Measurements from ENCODE around the gene AKAP8. TPM values are rescaled to one million over a fixed set of nuclear protein-coding genes. Genes with fewer than 3 reads are reported as not detected.

The AKAP8 gene
- total and polyA plus RNA-seq, 7 donors, result 15.9 to 42.8 (median 19.9) TPM

DNA sequence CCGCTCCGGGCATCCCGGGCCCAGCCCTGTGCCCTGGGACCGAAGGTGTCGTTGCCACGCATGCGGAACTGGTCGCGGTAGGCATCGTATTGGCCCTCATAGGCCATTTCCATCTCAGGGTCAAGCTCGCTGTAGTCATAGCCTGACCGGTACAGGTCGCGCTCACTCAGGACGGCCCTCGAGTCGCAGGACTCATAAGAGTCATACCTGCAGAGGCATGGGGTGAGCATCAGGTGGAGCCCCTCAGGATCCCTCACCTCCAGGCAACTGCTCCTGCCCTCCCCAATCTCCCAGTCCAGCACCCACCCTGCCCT, 21.8 kb upstream of the AKAP8 start:
- Histone ChIP-seq H3K9me3 (no peaks in the 10 kb centered on the region), H3K36me3 (ENCODE audit: insufficient read depth in 1 of 2, low read depth in 1 of 2) (peaks cover 30 to 64% of the 10 kb centered on the region in 2 donors), H3K4me1 (peaks cover 64% of the 10 kb centered on the region), H3K27me3 (ENCODE audit: insufficient read depth in 3 of 3, low read length in 2 of 3) (no peaks in the 10 kb centered on the region), H3K27ac (peak overlapping the region; percentile 77), H3K4me3 (no peak overlapping the region)
- WGBS, 3 donors, result 93 to 97% (median 97%) methylated on average over 11 to 17 of the region's 17 CpGs
- ATAC-seq (no peak), DNase-seq (no peak)
- intact Hi-C loops (cut with DNase I), result loop anchor here in 1 of 2 donors (2.0 kb wide), 1 partner anchor 29 kb away; no protein-coding TSS in a partner anchor
- TF ChIP-seq, protein P1, sequence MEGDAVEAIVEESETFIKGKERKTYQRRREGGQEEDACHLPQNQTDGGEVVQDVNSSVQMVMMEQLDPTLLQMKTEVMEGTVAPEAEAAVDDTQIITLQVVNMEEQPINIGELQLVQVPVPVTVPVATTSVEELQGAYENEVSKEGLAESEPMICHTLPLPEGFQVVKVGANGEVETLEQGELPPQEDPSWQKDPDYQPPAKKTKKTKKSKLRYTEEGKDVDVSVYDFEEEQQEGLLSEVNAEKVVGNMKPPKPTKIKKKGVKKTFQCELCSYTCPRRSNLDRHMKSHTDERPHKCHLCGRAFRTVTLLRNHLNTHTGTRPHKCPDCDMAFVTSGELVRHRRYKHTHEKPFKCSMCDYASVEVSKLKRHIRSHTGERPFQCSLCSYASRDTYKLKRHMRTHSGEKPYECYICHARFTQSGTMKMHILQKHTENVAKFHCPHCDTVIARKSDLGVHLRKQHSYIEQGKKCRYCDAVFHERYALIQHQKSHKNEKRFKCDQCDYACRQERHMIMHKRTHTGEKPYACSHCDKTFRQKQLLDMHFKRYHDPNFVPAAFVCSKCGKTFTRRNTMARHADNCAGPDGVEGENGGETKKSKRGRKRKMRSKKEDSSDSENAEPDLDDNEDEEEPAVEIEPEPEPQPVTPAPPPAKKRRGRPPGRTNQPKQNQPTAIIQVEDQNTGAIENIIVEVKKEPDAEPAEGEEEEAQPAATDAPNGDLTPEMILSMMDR (IDR thresholded peaks at IDR 0.05), result no peak

DNA sequence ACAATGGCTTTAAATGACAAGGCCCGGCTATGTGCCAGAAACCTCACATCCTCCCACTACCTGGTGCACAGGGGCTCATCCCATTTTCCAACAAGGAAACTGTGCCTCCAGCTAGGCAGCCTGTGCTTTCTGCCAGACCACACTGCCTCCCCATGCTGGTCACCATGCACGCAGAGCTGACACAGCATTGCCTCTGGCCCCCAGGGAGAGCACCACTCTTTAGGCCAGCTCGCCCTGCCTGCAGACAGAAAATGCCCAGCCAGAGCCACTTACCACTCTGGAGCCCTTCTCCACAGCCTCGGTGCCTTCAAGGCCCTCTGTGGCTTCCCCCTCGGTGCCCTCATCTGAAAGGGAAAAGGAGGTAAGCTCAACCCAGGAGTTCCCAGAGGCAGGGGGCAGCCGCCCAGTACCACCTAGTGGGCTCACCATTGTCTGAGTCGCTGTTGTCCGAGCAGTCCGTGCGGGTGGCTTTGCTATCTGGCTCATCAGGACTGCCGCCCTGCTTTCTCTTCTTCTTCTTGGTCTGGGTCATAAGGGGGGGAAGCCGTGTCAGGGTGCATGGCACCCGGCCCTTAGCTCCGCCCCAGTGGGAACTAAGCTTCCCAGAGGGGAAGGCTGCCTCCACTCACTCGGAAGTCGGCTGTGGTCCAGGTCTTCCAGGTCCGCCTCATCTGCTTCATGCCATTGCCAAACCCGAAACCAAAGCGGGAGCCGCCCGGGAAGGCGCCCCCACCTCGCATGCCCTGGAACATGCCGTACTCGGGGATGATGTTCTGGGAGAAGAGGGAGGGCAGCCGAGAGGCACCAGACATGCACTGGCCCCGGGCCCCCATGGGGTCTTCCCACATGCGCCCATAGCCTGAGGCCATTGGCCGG, 21.2 kb upstream of the AKAP8 start:
- peak overlapping the region; percentile 77 for H3K27ac ChIP-seq
- H3K9me3 ChIP-seq, result no peaks in the 10 kb centered on the region
- no peaks in the 10 kb centered on the region for H3K27me3 ChIP-seq (ENCODE audit: insufficient read depth in 3 of 3, low read length in 2 of 3)
- no peak overlapping the region for H3K4me3 ChIP-seq
- DNase-seq (peak in 1 of 2 donors; percentile 82), ATAC-seq (peak in 2 of 4 donors; percentile 15 to 37)
- intact Hi-C loops (cut with DNase I), result loop anchor here in 1 of 2 donors (2.0 kb wide), 1 partner anchor 30 kb away; no protein-coding TSS in a partner anchor
- WGBS, 3 donors, result 67 to 93% (median 82%) methylated on average over 29 of the region's 29 CpGs
- TF ChIP-seq, protein P1 (IDR thresholded peaks at IDR 0.05), result no peak
- H3K4me1 ChIP-seq, result peaks cover 63% of the 10 kb centered on the region
- peaks cover 30 to 70% of the 10 kb centered on the region in 2 donors for H3K36me3 ChIP-seq (ENCODE audit: insufficient read depth in 1 of 2, low read depth in 1 of 2)

DNA sequence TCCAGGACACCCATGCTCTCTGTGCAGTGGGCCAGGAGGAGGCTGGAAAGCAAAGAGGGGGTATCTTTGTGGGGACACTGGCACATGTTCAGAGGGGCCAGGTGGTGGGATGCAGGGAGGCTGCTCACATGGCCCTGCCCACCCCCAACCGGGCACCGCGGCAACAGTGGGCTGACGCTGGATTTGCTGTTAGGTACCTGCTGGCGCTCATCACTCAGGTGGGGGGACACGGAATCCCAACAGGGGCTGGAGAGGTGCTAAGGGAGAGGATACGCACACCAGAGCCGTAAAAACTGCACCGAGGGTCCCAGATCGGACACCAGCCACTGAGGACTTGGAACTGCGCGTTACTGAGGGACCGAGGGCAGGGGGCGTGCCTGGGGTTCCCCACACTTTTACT, 20.0 kb upstream of the AKAP8 start:
- Histone ChIP-seq H3K27me3 (ENCODE audit: insufficient read depth in 3 of 3, low read length in 2 of 3) (no peaks in the 10 kb centered on the region), H3K27ac (peak overlapping the region; percentile 74), H3K4me3 (no peak overlapping the region), H3K9me3 (no peaks in the 10 kb centered on the region), H3K4me1 (peaks cover 52% of the 10 kb centered on the region), H3K36me3 (ENCODE audit: insufficient read depth in 1 of 2, low read depth in 1 of 2) (peaks cover 30 to 78% of the 10 kb centered on the region in 2 donors)
- TF ChIP-seq, protein P1 (IDR thresholded peaks at IDR 0.05), result no peak
- intact Hi-C loops (cut with DNase I), result loop anchor here in 1 of 2 donors (2.0 kb wide), 1 partner anchor 31 kb away; no protein-coding TSS in a partner anchor
- ATAC-seq (no peak), DNase-seq (no peak)
- 93 to 96% (median 94%) methylated on average over 14 of the region's 14 CpGs for WGBS, 3 donors

DNA sequence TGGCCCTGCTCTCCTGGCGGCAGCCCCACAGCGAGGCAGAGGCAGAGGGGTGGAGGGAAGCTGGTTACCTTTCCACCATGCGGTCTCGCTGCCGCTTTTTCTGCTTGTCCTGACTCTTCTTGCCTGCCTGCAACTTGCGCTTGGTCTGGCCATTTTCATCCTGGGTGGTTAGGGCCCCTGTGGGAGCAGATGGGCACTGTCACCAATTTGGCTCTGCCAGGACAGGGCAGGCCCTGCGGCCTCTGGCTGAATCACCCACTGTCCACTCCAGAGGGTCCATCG, 19.6 kb upstream of the AKAP8 start:
- Histone ChIP-seq H3K9me3 (no peaks in the 10 kb centered on the region), H3K27me3 (ENCODE audit: insufficient read depth in 3 of 3, low read length in 2 of 3) (no peaks in the 10 kb centered on the region), H3K36me3 (ENCODE audit: insufficient read depth in 1 of 2, low read depth in 1 of 2) (peaks cover 30 to 83% of the 10 kb centered on the region in 2 donors), H3K4me1 (peaks cover 47% of the 10 kb centered on the region), H3K4me3 (no peak overlapping the region), H3K27ac (peak overlapping the region; percentile 74)
- DNase-seq (no peak), ATAC-seq (peak; percentile 4 to 17 (median 10))
- 66 to 91% (median 67%) methylated on average over 8 of the region's 8 CpGs for WGBS, 3 donors
- TF ChIP-seq, protein P1 (IDR thresholded peaks at IDR 0.05), result no peak
- intact Hi-C loops (cut with DNase I), result no loop called here
